Type B pancreatic cell (in vitro differentiated cells): ENCODE measurements around the gene MICAL2. TPM values are rescaled to one million over a fixed set of nuclear protein-coding genes. Genes with fewer than 3 reads are reported as not detected.

Experiments used
- DNase-seq: peaks from one replicate; pipeline ENCODE4 v3.0.0; 2021; ENCODE audit warnings: mixed read lengths; ENCODE audit not compliant: unreplicated experiment; ENCODE audit errors: extremely low spot score
- H3K27ac Mint-ChIP-seq: 2 replicates; pipeline ENCODE4 v1.8.0; 2021; ENCODE audit warnings: mild to moderate bottlenecking, mixed read lengths
- H3K27me3 Mint-ChIP-seq: 2 replicates; pipeline ENCODE4 v1.8.0; 2021; ENCODE audit warnings: mixed read lengths
- H3K36me3 Mint-ChIP-seq: 2 replicates; pipeline ENCODE4 v1.8.0; 2021; ENCODE audit warnings: mixed read lengths
- H3K4me1 Mint-ChIP-seq: one replicate; pipeline ENCODE4 v1.8.0; 2021; ENCODE audit warnings: mixed read lengths; ENCODE audit not compliant: unreplicated experiment
- H3K4me3 Mint-ChIP-seq: 2 replicates; pipeline ENCODE4 v1.8.0; 2021; ENCODE audit warnings: mild to moderate bottlenecking, mixed read lengths
- H3K9me3 Mint-ChIP-seq: 2 replicates; pipeline ENCODE4 v1.8.0; 2021; ENCODE audit warnings: mixed read lengths
- CTCF ChIP-seq: fragments of 200-600 bp; sonication (generic); conservative IDR thresholded peaks from 2 replicates; pipeline ENCODE4 v1.5.0; 2021; ENCODE audit warnings: antibody characterized with exemption, mild to moderate bottlenecking
- long read RNA-seq: library from polyadenylated mRNA; unstranded; transcript quantifications from one replicate; pipeline ENCODE4 v2.0.0, GENCODE V29; 2020
- total RNA-seq: library from RNA; stranded (reverse); gene quantifications from 2 replicates; pipeline ENCODE4 v1.2.1, GENCODE V29; 2021; ENCODE audit warnings: low replicate concordance

Gene MICAL2, protein sequence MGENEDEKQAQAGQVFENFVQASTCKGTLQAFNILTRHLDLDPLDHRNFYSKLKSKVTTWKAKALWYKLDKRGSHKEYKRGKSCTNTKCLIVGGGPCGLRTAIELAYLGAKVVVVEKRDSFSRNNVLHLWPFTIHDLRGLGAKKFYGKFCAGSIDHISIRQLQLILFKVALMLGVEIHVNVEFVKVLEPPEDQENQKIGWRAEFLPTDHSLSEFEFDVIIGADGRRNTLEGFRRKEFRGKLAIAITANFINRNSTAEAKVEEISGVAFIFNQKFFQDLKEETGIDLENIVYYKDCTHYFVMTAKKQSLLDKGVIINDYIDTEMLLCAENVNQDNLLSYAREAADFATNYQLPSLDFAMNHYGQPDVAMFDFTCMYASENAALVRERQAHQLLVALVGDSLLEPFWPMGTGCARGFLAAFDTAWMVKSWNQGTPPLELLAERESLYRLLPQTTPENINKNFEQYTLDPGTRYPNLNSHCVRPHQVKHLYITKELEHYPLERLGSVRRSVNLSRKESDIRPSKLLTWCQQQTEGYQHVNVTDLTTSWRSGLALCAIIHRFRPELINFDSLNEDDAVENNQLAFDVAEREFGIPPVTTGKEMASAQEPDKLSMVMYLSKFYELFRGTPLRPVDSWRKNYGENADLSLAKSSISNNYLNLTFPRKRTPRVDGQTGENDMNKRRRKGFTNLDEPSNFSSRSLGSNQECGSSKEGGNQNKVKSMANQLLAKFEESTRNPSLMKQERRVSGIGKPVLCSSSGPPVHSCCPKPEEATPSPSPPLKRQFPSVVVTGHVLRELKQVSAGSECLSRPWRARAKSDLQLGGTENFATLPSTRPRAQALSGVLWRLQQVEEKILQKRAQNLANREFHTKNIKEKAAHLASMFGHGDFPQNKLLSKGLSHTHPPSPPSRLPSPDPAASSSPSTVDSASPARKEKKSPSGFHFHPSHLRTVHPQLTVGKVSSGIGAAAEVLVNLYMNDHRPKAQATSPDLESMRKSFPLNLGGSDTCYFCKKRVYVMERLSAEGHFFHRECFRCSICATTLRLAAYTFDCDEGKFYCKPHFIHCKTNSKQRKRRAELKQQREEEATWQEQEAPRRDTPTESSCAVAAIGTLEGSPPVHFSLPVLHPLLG
- total RNA-seq = 35.7 and 38.0 TPM in 2 replicates
- long read RNA-seq, partial matches to known transcripts = 1 of 10 reads
- long read RNA-seq, other reads (novel, unspliced or antisense) = 9 of 10 reads

- H3K36me3 Mint-ChIP-seq = no peaks in the 10 kb centered on the region
- peak; percentile 82 for DNase-seq
- H3K27ac Mint-ChIP-seq = peak within 1 kb of the TSS; percentile 40
- H3K27me3 Mint-ChIP-seq = peaks cover 64% of the 10 kb centered on the region
- peak within 1 kb of the TSS; percentile 85 for H3K4me3 Mint-ChIP-seq
- H3K4me1 Mint-ChIP-seq = no peaks in the 10 kb centered on the region
- H3K9me3 Mint-ChIP-seq = no peaks in the 10 kb centered on the region
- TF ChIP-seq CTCF = no peak
Measured at GRCh38 chr11:12110201-12110713, at the start of gene MICAL2. Gene MICAL2, plus strand, starts transcription at chr11:12110590. Its CDS starts 51,566 bp downstream, at chr11:12162156.

GRCh38 chr11:12061851-12062560 is 48.4 kb upstream of the MICAL2 start:
- H3K27me3 Mint-ChIP-seq = no peaks in the 10 kb centered on the region
- DNase-seq = peak; percentile 34
- H3K4me3 Mint-ChIP-seq = no peak overlapping the region
- TF ChIP-seq CTCF = no peak
- no peaks in the 10 kb centered on the region for H3K36me3 Mint-ChIP-seq
- H3K27ac Mint-ChIP-seq = no peak overlapping the region
- peaks cover 8% of the 10 kb centered on the region for H3K9me3 Mint-ChIP-seq
- peaks cover 12% of the 10 kb centered on the region for H3K4me1 Mint-ChIP-seq

DNA sequence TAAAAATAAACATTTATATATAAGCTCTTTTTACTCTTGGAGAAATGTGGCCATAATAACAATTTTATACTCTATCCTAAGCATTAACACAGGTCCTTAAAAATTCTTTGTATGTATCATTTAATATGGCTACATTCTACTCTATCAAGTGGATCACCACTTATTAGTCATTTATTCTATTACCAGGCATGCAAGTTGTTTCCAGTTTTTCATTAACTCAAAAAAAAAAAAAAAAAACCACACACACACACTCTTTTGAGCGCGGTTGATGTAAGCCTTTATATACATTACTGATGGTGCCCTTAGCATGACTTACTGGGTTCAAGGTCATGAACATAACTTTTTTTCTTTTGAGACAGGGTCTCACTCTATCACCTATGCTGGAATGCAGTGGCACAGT is 47.1 kb upstream of the MICAL2 start:
- Mint-ChIP-seq H3K27me3 (no peaks in the 10 kb centered on the region), H3K27ac (no peak overlapping the region), H3K4me1 (peaks cover 23% of the 10 kb centered on the region), H3K4me3 (no peak overlapping the region), H3K36me3 (no peaks in the 10 kb centered on the region), H3K9me3 (peaks cover 8% of the 10 kb centered on the region)
- no peak for DNase-seq
- no peak for TF ChIP-seq CTCF

GRCh38 chr11:12064136-12064953 is 46.0 kb upstream of the MICAL2 start:
- Mint-ChIP-seq H3K4me1 (peaks cover 23% of the 10 kb centered on the region), H3K9me3 (peaks cover 8% of the 10 kb centered on the region), H3K27me3 (no peaks in the 10 kb centered on the region), H3K27ac (no peak overlapping the region), H3K4me3 (no peak overlapping the region), H3K36me3 (no peaks in the 10 kb centered on the region)
- TF ChIP-seq CTCF = no peak
- DNase-seq = no peak
